NCI-H774 (cell line): ENCODE measurements around the gene FAM111B.

Experiments
- DNase-seq: peaks from one replicate; lab custom pipeline; 2025; lab: John Stamatoyannopoulos, UW

FAM111B gene

DNA sequence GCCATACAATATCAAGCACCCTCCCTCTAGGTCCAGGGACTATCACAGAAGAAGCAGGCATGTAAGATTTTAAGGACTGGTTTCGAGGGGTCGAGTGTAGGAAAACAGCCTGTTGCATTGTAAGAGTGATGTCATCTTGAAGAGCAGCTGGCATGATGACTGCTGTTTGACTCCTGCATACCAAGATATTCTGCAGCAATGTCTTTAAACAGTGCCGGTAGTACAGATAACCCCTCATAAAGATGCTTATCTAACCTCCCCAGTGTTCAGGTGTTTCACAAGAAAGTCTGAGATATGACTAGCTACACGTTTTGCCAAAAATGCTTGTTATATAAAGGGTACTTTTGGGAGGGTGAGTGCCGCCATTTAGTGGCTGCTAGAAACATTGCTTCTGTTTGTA, 47.6 kb downstream of the FAM111B start:
- DNase-seq, result no peak

DNA sequence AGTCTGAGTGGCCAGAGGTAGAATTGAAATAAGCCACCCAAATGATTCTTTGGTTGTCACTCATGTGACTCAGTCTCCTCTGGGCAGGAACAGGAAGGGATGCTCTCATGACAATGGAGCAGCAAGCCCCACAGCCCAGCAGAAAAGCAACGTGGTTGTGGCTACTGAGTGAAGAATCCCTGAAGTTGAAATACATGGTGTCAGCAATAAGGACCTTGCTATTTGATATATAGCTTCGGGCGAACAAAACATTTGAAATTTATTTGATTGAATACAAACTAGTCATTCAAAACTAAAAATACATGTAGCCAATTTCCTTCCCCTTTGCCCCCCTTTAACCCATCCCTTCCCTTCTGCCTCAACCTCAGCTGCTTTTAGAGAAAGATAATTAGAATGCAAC, 50.4 kb downstream of the FAM111B start:
- no peak for DNase-seq

- DNase-seq, result peak; percentile 40
These were observed 51.4 kb downstream of the FAM111B start for GRCh38 chr11:59158206-59159068.

DNA sequence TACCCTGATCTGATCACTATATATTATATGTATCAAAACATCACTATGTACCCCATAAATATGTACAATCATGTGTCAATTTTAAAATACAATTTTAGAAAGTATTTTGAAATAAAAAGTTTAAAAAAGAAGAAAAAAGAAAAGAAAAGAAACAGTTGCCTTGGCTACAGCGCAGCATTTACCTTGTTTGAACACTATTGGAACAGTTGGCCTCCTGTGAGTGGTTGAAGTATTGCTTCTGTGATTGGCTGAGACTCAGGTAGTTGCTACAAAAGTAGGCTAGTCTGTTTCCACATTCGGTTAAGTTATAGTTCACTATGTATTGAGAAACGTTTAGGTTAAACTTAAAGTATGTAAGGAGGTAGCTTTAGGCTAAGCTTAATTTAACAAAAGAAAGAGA, 57.0 kb downstream of the FAM111B start:
- DNase-seq, result no peak

GRCh38 chr11:59171508-59172322, 64.7 kb downstream of the FAM111B start, which contains the start of gene DTX4:
TSS of gene DTX4 (plus strand) at chr11:59172132. CDS start at chr11:59172596, 464 bp downstream.
- DNase-seq, result peak; percentile 67

- no peak for DNase-seq
These were observed 65.5 kb downstream of the FAM111B start for GRCh38 chr11:59172345-59173079.

DNA sequence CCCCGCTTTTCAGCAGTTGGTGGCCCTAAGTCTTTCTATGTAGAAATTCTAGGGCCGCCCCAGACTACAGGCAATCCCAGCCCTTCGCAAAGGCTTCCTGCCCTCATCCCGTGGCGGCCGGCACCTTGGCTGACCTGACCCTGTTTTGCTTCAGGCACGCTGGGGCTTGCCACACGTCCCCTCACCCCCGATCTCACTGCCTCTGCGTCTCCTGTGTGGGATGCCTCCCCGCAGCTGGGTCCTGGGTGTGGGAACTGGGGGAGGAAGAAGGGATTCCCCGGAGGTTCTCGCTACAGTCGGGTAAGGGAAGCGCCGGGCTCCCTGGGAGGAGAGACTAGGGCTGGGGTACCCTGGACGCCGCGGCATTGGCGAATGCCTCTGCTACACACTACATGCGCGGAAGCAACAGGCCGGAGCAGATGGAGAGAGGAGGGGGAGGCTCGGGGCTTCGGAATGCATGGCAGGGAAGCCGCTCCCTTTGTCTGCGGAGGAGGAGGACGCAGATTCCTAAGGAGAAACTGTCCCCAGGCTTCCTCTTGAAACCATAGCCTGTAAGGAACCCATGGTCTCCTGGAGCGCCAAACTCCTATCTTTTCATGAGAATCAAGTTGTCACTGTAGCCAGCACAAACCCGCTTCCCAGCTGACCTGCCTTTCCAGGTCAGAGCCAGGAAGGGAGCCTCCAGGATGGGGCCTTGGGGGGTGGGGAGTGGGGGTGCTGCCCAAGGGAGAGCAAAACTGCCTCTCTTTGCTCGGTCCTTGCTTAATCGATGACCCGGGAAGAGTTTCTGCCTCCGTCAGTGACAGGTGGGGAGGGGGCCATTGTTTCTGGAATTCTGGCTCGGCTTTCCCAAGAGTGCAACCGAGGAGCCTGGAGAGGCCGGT, 66.3 kb downstream of the FAM111B start:
- no peak for DNase-seq

- no peak for DNase-seq
These were observed 67.1 kb downstream of the FAM111B start for GRCh38 chr11:59173964-59174663.

DNA sequence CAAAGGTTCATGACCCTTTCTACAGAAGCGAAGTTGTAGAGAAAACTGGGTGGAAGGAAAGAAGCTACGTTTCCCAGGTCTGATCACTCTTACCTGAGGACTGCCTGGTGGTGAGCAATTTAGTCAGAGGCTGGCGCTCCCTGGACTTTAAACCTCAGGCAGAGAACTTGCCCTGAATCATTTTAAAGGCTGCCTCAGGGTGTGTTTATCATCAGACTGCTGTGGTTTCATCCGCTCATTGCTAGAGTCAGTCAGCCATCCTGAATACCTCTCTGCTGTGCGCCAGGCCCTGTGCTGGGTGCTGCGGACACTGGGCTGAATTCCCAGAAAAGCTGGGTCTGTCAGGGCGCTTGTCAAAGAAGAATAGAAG, 67.6 kb downstream of the FAM111B start:
- no peak for DNase-seq

DNA sequence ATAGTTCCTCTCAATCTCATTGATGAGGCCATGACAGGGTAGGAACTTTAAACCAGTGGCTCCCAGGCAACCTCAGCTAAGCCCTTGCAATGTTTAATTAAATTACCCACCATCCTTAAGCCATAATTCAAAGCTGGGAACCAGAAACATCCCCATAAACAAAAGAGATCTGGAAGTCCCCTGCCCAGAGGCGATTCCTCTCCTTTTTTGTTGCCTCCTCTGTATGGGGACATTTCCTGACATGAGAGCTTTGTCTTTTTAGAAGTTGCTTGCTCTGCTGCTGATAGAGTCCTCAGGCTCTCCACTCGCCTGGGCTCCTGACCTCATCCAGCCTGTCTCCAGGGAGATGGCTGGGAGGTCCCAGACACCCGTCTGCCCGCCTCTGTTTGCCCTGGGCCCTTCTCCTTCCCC, 68.1 kb downstream of the FAM111B start:
- no peak for DNase-seq

GRCh38 chr11:59176330-59176729, 69.3 kb downstream of the FAM111B start:
- no peak for DNase-seq
